Panc1 (cell line): ENCODE measurements around the gene CYB5R2.

ENCODE experiments used
- CTCF ChIP-seq: fragments of 450-650 bp; IDR thresholded peaks from 2 replicates; pipeline ENCODE4 v1.5.1; 2017; ENCODE audit warnings: mild to moderate bottlenecking
- POLR2AphosphoS5 ChIP-seq: IDR thresholded peaks from 2 replicates; pipeline ENCODE4 v1.6.1; 2012; ENCODE audit warnings: mild to moderate bottlenecking, low read depth, low read length, moderate library complexity
- REST ChIP-seq, 2 experiments: IDR thresholded peaks; 2 replicates each; pipeline ENCODE4 v1.6.1; 2011 to 2012; ENCODE audit warnings: low read depth in 2 of 2, control low read depth in 1 of 2, low read length in 1 of 2, mild to moderate bottlenecking in 1 of 2, moderate library complexity in 1 of 2; ENCODE audit not compliant: insufficient read depth in 1 of 2
- SIN3A ChIP-seq: IDR thresholded peaks from 2 replicates; pipeline ENCODE4 v1.6.1; 2012; ENCODE audit warnings: low read depth, mild to moderate bottlenecking, low read length, moderate library complexity, borderline replicate concordance; ENCODE audit not compliant: insufficient read depth

GRCh38 chr11:7657306-7658025, 15.8 kb downstream of the CYB5R2 start:
- TF ChIP-seq REST (IDR thresholded peaks at IDR 0.05; ENCODE audit: insufficient read depth in 1 of 2, low read depth in 2 of 2, low read length in 1 of 2), result no peak
- peak; percentile 48 for TF ChIP-seq CTCF
- no peak for TF ChIP-seq SIN3A
- TF ChIP-seq POLR2AphosphoS5, result no peak
